ENCODE data around the gene FAM111B.

Gene FAM111B

GRCh38 chr11:59158206-59159068 is 51.4 kb downstream of the FAM111B start:
- peak; percentile 70 for DNase-seq

- no peak for DNase-seq
Observed at GRCh38 chr11:59164028-59164427, 57.0 kb downstream of the FAM111B start.

- DNase-seq: peak; percentile 89
Observed at GRCh38 chr11:59171508-59172322, 64.7 kb downstream of the FAM111B start, which contains the start of gene DTX4. Gene DTX4, plus strand, starts transcription at chr11:59172132. Its CDS starts 464 bp downstream, at chr11:59172596.

- DNase-seq: peak; percentile 37
Observed at GRCh38 chr11:59172345-59173079, 65.5 kb downstream of the FAM111B start.

- DNase-seq: no peak
Observed at GRCh38 chr11:59173080-59173963, 66.3 kb downstream of the FAM111B start.

- no peak for DNase-seq
Observed at GRCh38 chr11:59173964-59174663, 67.1 kb downstream of the FAM111B start.

- DNase-seq: no peak
Observed at GRCh38 chr11:59174664-59175033, 67.6 kb downstream of the FAM111B start.

GRCh38 chr11:59175091-59175501 is 68.1 kb downstream of the FAM111B start:
- DNase-seq: no peak

- no peak for DNase-seq
Observed at GRCh38 chr11:59176330-59176729, 69.3 kb downstream of the FAM111B start.

All from NCI-H510A treated with DMSO at 0.1 percent for 48 hours (cell line).